Epithelial cell of esophagus (primary cell): ENCODE measurements around the gene ADTRP.

ENCODE experiments used
- DNase-seq: peaks from one replicate; pipeline ENCODE4 v3.0.0; 2010; ENCODE audit warnings: low read depth
- H3K4me3 ChIP-seq: 2 replicates; pipeline ENCODE4 v1.5.1; 2011; ENCODE audit warnings: mild to moderate bottlenecking, low read length, control low read depth
- TF ChIP-seq, protein P1 (sequence below): IDR thresholded peaks from 2 replicates; pipeline ENCODE4 v1.5.1; 2011; ENCODE audit warnings: low read depth, mild to moderate bottlenecking, low read length, control low read depth, inconsistent platforms; ENCODE audit not compliant: insufficient read depth; ENCODE audit errors: missing control alignments

Gene ADTRP

DNA sequence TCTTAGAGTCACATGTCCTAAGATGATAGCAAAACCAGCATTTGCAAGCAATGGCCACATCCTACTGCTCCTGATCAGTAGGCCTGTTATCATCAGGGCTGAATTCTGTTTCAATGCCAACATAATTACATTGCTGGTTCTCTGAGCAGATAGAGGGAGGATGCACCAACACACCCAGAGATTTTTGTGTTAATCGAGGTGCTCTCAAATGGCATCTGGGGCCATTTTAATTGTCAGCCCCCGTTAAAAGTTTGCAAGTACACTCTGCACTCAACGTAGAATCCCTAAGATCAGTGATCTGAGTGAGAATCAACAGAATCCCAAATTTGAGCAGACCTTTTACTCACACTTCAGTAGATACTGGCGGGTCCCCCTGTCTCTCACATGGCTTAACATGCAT is 24.8 kb downstream of the ADTRP start:
- no peak for DNase-seq
- no peak overlapping the region for H3K4me3 ChIP-seq
- TF ChIP-seq, protein P1, sequence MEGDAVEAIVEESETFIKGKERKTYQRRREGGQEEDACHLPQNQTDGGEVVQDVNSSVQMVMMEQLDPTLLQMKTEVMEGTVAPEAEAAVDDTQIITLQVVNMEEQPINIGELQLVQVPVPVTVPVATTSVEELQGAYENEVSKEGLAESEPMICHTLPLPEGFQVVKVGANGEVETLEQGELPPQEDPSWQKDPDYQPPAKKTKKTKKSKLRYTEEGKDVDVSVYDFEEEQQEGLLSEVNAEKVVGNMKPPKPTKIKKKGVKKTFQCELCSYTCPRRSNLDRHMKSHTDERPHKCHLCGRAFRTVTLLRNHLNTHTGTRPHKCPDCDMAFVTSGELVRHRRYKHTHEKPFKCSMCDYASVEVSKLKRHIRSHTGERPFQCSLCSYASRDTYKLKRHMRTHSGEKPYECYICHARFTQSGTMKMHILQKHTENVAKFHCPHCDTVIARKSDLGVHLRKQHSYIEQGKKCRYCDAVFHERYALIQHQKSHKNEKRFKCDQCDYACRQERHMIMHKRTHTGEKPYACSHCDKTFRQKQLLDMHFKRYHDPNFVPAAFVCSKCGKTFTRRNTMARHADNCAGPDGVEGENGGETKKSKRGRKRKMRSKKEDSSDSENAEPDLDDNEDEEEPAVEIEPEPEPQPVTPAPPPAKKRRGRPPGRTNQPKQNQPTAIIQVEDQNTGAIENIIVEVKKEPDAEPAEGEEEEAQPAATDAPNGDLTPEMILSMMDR, result no peak

DNA sequence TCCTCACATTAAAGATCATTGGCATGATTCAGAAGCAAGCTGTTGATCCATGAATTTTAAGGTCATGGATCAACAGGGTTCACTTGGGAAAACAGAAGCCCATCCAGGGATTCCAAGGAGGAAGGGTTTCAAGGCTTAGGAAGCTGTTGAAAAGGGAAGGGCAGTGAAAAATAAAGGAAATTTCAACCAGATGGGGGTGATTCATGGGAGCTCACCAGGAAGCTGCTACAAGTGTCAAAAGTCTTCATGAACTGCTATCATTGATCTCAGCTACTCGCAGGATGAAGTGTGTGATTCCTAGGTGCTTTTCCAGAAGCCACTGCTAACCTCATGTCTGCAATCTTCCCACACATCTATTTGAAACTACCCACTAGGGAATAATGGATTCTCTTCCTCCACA is 26.2 kb downstream of the ADTRP start:
- TF ChIP-seq, protein P1, result no peak
- DNase-seq, result no peak
- no peak overlapping the region for H3K4me3 ChIP-seq

DNA sequence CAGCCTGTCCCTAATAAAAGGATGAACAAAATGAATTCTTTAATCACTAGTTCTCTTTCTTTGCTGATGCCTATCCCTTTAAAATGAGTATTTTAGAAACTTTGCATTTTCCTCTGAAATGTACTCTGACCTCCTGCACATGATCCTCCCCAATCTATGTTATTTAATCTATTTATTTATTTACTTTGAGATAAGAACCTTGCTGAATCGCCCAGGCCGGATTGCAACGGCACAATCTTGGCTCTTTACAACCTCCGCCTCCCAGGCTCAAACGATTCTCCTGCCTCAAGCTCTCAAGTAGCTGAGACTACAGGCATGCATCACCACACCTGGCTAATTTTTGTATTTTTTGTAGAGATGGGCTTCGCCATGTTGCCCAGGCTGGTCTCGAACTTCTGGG is 27.9 kb downstream of the ADTRP start:
- TF ChIP-seq, protein P1, result no peak
- no peak overlapping the region for H3K4me3 ChIP-seq
- DNase-seq, result no peak

DNA sequence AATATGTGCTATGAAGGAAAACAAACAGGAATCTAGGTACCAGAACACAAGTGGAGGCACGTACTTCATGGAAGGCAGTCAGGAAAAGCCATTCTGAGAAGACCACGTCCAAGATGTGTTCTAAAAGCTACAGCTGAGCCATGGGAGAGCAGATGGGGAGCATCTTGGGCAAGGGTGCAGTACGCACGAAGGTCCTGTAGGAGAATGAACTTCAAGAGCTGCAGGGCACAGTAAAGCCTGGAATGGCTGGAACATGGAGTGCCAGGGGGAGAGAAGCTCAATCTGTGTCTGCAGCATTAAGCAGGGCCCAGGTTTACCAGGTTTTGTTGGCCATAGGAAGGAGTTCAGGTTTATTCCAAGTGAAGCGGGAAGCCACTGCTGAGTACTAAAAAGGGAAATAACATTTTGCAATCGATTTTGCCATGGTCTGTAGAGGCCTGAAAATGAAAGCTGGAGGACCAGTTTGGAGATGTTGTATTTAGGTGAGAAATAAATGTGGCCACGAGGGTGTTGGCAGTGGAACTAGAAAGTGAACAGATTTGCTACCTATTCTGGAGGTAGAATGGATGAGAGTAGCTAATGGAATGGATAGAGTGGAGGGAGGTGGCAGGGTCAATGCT is 29.9 kb downstream of the ADTRP start:
- DNase-seq, result no peak
- TF ChIP-seq, protein P1, result no peak
- no peak overlapping the region for H3K4me3 ChIP-seq

DNA sequence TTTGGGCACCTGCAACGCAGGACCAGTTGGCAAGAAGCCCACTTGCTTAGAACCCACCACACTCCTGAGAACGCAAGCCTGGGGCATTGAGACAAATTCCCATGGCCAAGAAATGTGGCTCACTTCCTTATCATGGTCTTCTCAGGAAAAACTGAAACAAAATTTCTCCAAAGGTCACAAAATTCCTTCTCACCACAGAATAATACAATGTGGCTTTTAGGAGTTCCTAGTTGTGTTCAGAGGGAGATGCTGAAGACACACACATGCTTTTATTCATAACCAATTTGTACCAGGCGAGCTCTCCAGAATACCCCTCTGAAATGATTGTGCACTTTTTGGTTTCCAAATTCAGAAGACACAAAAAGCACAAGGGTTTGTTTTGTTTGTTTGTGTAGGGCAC is 31.6 kb downstream of the ADTRP start:
- no peak overlapping the region for H3K4me3 ChIP-seq
- DNase-seq, result no peak

DNA sequence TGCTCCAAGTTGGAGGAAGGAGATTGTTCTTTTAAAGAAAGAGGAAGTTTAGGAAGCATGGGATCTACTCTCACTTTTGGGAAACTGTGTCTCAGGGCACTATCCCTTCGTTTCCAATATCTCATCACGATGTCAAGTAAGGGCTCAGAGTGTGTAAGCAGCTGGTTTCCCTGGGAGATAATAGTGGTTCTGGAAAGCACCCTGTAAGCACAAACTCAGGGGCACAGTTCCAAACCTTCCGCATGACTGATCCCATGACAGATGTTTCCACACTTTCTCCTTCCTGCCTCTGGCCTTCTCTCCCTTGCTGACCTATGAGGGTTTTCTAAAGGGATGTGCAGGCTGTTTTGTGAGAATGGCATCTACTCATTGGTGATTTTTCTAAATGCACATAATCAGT is 33.9 kb downstream of the ADTRP start:
- DNase-seq, result no peak
- TF ChIP-seq, protein P1, result no peak
- no peak overlapping the region for H3K4me3 ChIP-seq

More for the DNA sequence above, 31.6 kb downstream of the ADTRP start:
- TF ChIP-seq, protein P1, result no peak

DNA sequence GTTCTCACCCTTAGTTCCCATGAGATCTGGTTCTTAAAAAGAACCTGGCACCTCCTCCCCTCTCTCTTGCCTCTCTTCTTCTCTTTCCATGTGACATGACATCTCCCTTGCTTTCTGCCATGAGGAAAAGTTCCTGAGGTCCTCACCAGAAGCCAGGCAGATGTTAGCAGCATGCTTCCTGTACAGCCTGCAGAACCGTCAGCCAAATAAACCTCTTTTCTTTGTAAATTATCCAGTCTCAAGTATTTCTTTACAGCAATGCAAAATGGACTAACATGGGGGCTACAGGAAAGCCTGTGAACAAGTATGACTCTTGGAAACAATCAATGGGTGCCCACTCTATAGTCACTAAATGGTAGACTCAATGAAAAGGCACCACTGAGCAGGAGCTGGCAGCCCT is 34.5 kb downstream of the ADTRP start:
- DNase-seq, result no peak
- TF ChIP-seq, protein P1, result no peak
- H3K4me3 ChIP-seq, result no peak overlapping the region
